Tibial nerve (tissue), 4 donors: ENCODE measurements around the gene GDA.

ENCODE experiments used
- CTCF ChIP-seq, 5 experiments: fragments of 200-600 bp in 3 of 5; fragments of 450-650 bp in 2 of 5; sonication (generic) in 3 of 5; IDR thresholded peaks; one replicate each; pipeline ENCODE4 v1.5.1; 2016 to 2019; ENCODE audit warnings: antibody characterized with exemption in 5 of 5, mild to moderate bottlenecking in 3 of 5, moderate library complexity in 2 of 5
- EP300 ChIP-seq, 2 donors: sonication (generic); formaldehyde crosslinking; IDR thresholded peaks; one replicate each; pipeline ENCODE4 v1.6.1; 2017; ENCODE audit warnings: antibody characterized with exemption in 2 of 2, mild to moderate bottlenecking in 1 of 2
- POLR2A ChIP-seq, 2 donors: fragments of 450-650 bp; IDR thresholded peaks; one replicate each; pipeline ENCODE4 v1.6.1; 2017; ENCODE audit warnings: antibody characterized with exemption in 2 of 2, mild to moderate bottlenecking in 2 of 2, moderate library complexity in 2 of 2

DNA sequence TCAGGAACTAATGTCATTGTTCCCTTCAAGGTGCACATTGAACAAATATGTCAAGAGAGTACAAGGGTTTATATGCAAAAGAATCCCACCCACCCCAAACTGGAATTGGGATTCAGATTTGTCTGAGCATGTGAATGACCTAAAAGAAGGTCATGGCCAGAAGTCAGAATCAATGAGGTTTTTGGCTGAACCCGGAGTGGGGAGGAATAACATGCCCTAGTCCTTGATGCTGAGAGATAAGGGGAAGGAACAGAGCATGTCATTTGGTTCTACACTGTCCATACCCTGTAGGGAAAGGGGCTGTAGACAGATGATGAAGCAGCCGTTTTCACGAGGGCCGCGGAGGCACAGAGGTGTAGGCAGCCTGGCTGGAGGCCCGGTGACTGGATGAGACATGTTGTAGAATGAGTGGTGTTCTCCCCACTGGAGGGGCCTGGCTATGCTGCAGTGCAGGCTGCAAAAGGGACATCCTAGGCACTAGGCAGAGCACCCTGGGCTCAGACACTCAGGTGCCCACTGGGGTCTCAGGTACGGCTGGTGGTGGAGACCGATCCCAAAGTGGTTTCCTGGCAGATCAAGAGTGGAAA lies 149.9 kb downstream of the GDA start:
- TF ChIP-seq POLR2A (IDR thresholded peaks at IDR 0.05) (no peak), CTCF (IDR thresholded peaks at IDR 0.05) (no peak), EP300 (IDR thresholded peaks at IDR 0.05) (no peak)
